Retinal pigment epithelial cell (primary cell): ENCODE data around the gene RAP1GDS1.
A peak's percentile ranks its signal among the peaks of the same experiment; 100 is the strongest.
"Not testable (repeated sequence)": the region's sequence is repeated elsewhere in the genome, so short reads cannot be mapped to it uniquely, and the experiment has no call there.

Experiments
- DNase-seq: peaks from one replicate; pipeline ENCODE4 v3.0.0-alpha.2; 2010; ENCODE audit warnings: low read depth
- H3K4me3 ChIP-seq: 2 replicates; pipeline ENCODE4 v1.5.1; 2011; ENCODE audit warnings: mild to moderate bottlenecking, low read length, control low read depth, moderate library complexity
- CTCF ChIP-seq: conservative IDR thresholded peaks from 2 replicates; pipeline ENCODE4 v1.5.1; 2011; ENCODE audit warnings: low read depth, low read length, control low read depth, inconsistent platforms

RAP1GDS1 gene

GRCh38 chr4:98434816-98435215 lies 173.6 kb downstream of the RAP1GDS1 start:
- H3K4me3 ChIP-seq = no peak overlapping the region
- DNase-seq = no peak
- no peak for TF ChIP-seq CTCF

- no peak overlapping the region for H3K4me3 ChIP-seq
- no peak for TF ChIP-seq CTCF
- DNase-seq = no peak
These were observed 183.2 kb downstream of the RAP1GDS1 start for GRCh38 chr4:98444371-98444770.

GRCh38 chr4:98446499-98447375 lies 185.6 kb downstream of the RAP1GDS1 start:
- TF ChIP-seq CTCF = no peak
- DNase-seq = peak; percentile 26
- no peak overlapping the region for H3K4me3 ChIP-seq

- no peak overlapping the region for H3K4me3 ChIP-seq
- peak; percentile 10 for TF ChIP-seq CTCF
- DNase-seq = no peak
These were observed 186.5 kb downstream of the RAP1GDS1 start for GRCh38 chr4:98447648-98448047.

- DNase-seq = no peak
- H3K4me3 ChIP-seq = no peak overlapping the region
- no peak for TF ChIP-seq CTCF
These were observed 187.7 kb downstream of the RAP1GDS1 start for GRCh38 chr4:98448908-98449307.

GRCh38 chr4:98452091-98452490 lies 190.9 kb downstream of the RAP1GDS1 start:
- no peak for TF ChIP-seq CTCF
- H3K4me3 ChIP-seq = no peak overlapping the region
- no peak for DNase-seq

- DNase-seq, H3K4me3 ChIP-seq: not testable (repeated sequence)
These were observed 196.2 kb downstream of the RAP1GDS1 start for GRCh38 chr4:98457422-98457821.

GRCh38 chr4:98461121-98461865 lies 200.1 kb downstream of the RAP1GDS1 start:
- not testable (repeated sequence) for H3K4me3 ChIP-seq, DNase-seq
